GM12874 (cell line): ENCODE results near the gene SLC13A3.

ENCODE experiments used
- CTCF ChIP-seq: IDR thresholded peaks from 2 replicates; pipeline ENCODE4 v1.5.1; 2011; ENCODE audit warnings: low read depth, mild to moderate bottlenecking, control low read depth, low read length, moderate library complexity; ENCODE audit not compliant: insufficient read depth

The SLC13A3 gene

GRCh38 chr20:46651091-46651962, at the start of gene SLC13A3:
Gene SLC13A3, minus strand, starts transcription at chr20:46651459. Its CDS starts 38 bp downstream, at chr20:46651421.
- no peak for TF ChIP-seq CTCF

GRCh38 chr20:46701057-46701456, 49.8 kb upstream of the SLC13A3 start:
- TF ChIP-seq CTCF, result no peak

- no peak for TF ChIP-seq CTCF
These were observed 49.2 kb upstream of the SLC13A3 start for GRCh38 chr20:46700481-46700880.

GRCh38 chr20:46699651-46700359, 48.5 kb upstream of the SLC13A3 start:
- TF ChIP-seq CTCF, result peak; percentile 44; the same call in 1 of the 2 replicates

- no peak for TF ChIP-seq CTCF
These were observed 47.5 kb upstream of the SLC13A3 start for GRCh38 chr20:46698788-46699187.

GRCh38 chr20:46696791-46697279, 45.6 kb upstream of the SLC13A3 start:
- no peak for TF ChIP-seq CTCF

GRCh38 chr20:46695892-46696291, 44.6 kb upstream of the SLC13A3 start:
- no peak for TF ChIP-seq CTCF
